GM12878 (cell line): ENCODE data around the gene EHBP1L1. TPM values are rescaled to one million over a fixed set of nuclear protein-coding genes. Genes with fewer than 3 reads are reported as not detected.

Source experiments
- ATAC-seq: fragments of 200-7000 bp; cut with Tn5 transposase; 3 replicates; pipeline ENCODE4 v1.9.1; 2020; ENCODE audit warnings: mild to moderate bottlenecking, moderate library complexity
- BruUV-seq: library from RNA; stranded (reverse); fragments of 400-500 nt; replicated peaks from 2 replicates; lab custom pipeline; 2021; lab: Mats Ljungman, UMichigan
- CTCF ChIA-PET: fragments of 300-600 bp; sonication (Branson Sonifier 250); formaldehyde crosslinking; extraction: SDS; loops from one replicate; lab custom pipeline; 2021; ENCODE audit warnings: inconsistent platforms; lab: Yijun Ruan, JAX
- POLR2A ChIA-PET: fragments of 350-600 bp; formaldehyde crosslinking; extraction: SDS; loops from one replicate; lab custom pipeline; 2021; ENCODE audit warnings: inconsistent platforms; lab: Charles Lee
- RAD21 ChIA-PET: fragments of 300-600 bp; sonication (Branson Sonifier 250); formaldehyde crosslinking; loops from one replicate; lab custom pipeline; 2023; ENCODE audit warnings: antibody characterized with exemption; ENCODE audit not compliant: unreplicated experiment; lab: Charles Lee
- SMC1A ChIA-PET: fragments of 300-600 bp; sonication (Branson Sonifier 250); formaldehyde crosslinking; loops from one replicate; lab custom pipeline; 2023; ENCODE audit not compliant: unreplicated experiment, uncharacterized antibody; lab: Charles Lee
- DNase-seq: peaks from one replicate; pipeline ENCODE4 v3.0.0-alpha.2; 2011; ENCODE audit warnings: low read depth, low spot score
- FAIRE-seq: peaks from 3 replicates; lab custom pipeline; 2011; peaks lifted over from hg19 to GRCh38; lab: Jason Lieb, UNC
- H2AFZ ChIP-seq: 2 replicates; pipeline ENCODE4 v1.6.0; 2011; ENCODE audit warnings: low read depth, low read length, control low read depth; ENCODE audit not compliant: control insufficient read depth
- H3K27ac ChIP-seq: 2 replicates; pipeline ENCODE4 v1.5.1; 2011; ENCODE audit warnings: control low read depth; ENCODE audit not compliant: control insufficient read depth, insufficient read depth
- H3K27me3 ChIP-seq, 2 experiments: replicated peaks in 1 of 2; 2 replicates each; pipeline versions ENCODE4 v1.6.0 to v1.6.1; 2011; ENCODE audit warnings: low read length in 1 of 2; ENCODE audit not compliant: control insufficient read depth in 2 of 2, insufficient read depth in 2 of 2
- H3K36me3 ChIP-seq, 2 experiments: 2 replicates each; pipeline ENCODE4 v1.5.1; 2011; ENCODE audit warnings: low read length in 1 of 2; ENCODE audit not compliant: control insufficient read depth in 2 of 2, insufficient read depth in 2 of 2
- H3K4me1 ChIP-seq: 2 replicates; pipeline ENCODE4 v1.6.1; 2011; ENCODE audit warnings: mild to moderate bottlenecking, low read length, moderate library complexity, mixed read lengths; ENCODE audit not compliant: control insufficient read depth, insufficient read depth
- H3K4me2 ChIP-seq: 2 replicates; pipeline ENCODE4 v1.6.0; 2011; ENCODE audit warnings: control low read depth; ENCODE audit not compliant: control insufficient read depth, insufficient read depth
- H3K4me3 ChIP-seq: fragments of 200-600 bp; sonication (generic); 2 replicates; pipeline ENCODE4 v1.5.1; 2016
- H3K79me2 ChIP-seq: 2 replicates; pipeline ENCODE4 v1.6.0; 2011; ENCODE audit warnings: low read length; ENCODE audit not compliant: control insufficient read depth, insufficient read depth
- H3K9ac ChIP-seq: 2 replicates; pipeline ENCODE4 v1.8.0; 2011; ENCODE audit warnings: low read length, control low read depth, mixed read lengths; ENCODE audit not compliant: control insufficient read depth, insufficient read depth
- H3K9me3 ChIP-seq: replicated peaks from 3 replicates; pipeline ENCODE4 v1.5.1; 2011; ENCODE audit warnings: mild to moderate bottlenecking, low read length; ENCODE audit not compliant: control insufficient read depth, insufficient read depth
- H4K20me1 ChIP-seq: 2 replicates; pipeline ENCODE4 v1.6.0; 2011; ENCODE audit not compliant: control insufficient read depth, insufficient read depth
- ATF7 ChIP-seq: fragments of 450-650 bp; IDR thresholded peaks from 2 replicates; pipeline ENCODE4 v1.6.1; 2016; ENCODE audit warnings: low read depth, mild to moderate bottlenecking
- CBX5 ChIP-seq: sonication (generic); IDR thresholded peaks from 2 replicates; pipeline ENCODE4 v1.6.1; 2016; ENCODE audit warnings: low read depth, moderate library complexity, mild to moderate bottlenecking, inconsistent platforms
- CHD2 ChIP-seq: IDR thresholded peaks from 2 replicates; pipeline ENCODE4 v1.6.1; 2011; ENCODE audit warnings: low read depth, low read length, improper control_type of control experiment, borderline replicate concordance
- EGR1 ChIP-seq, 2 experiments: IDR thresholded peaks; 1 replicate in 1 of 2; 2 replicates in 1 of 2; pipeline ENCODE4 v1.6.1; 2011 to 2012; ENCODE audit warnings: low read depth in 2 of 2, low read length in 2 of 2, borderline replicate concordance in 1 of 2, mild to moderate bottlenecking in 1 of 2, moderate library complexity in 1 of 2
- HDAC2 ChIP-seq: fragments of 200-600 bp; sonication (generic); IDR thresholded peaks from 2 replicates; pipeline ENCODE4 v1.6.1; 2017
- SREBF1 ChIP-seq: IDR thresholded peaks from 2 replicates; pipeline ENCODE4 v1.6.1; 2012; ENCODE audit warnings: mild to moderate bottlenecking, low read length
- SUPT20H ChIP-seq: IDR thresholded peaks from 2 replicates; pipeline ENCODE4 v1.6.1; 2011; ENCODE audit warnings: low read depth, mild to moderate bottlenecking, low read length, moderate library complexity, borderline replicate concordance; ENCODE audit not compliant: control insufficient read depth
- WRNIP1 ChIP-seq: IDR thresholded peaks from 2 replicates; pipeline ENCODE4 v1.6.1; 2011; ENCODE audit warnings: low read depth, low read length, improper control_type of control experiment, borderline replicate concordance
- WGBS: methylation state at CpG from one replicate; pipeline ENCODE4 v1.1.6; 2016; ENCODE audit warnings: low lambda C conversion rate; ENCODE audit not compliant: insufficient replicate concordance, insufficient coverage; ENCODE audit errors: missing lambda C conversion rate; 5-methylcytosine and 5-hydroxymethylcytosine counted together
- in situ Hi-C: fragments of 300-500 bp; cut with MboI; formaldehyde crosslinking; loops from 9 replicates; pipeline ENCODE4 v1.14.3; 2018; ENCODE audit warnings: mixed read lengths
- intact Hi-C: fragments of 100-400 bp; cut with micrococcal nuclease; formaldehyde crosslinking; loops from one replicate; pipeline ENCODE4 v1.14.2; 2022; ENCODE audit not compliant: unreplicated experiment
- polyA plus RNA-seq, 11 experiments: library from polyadenylated mRNA; depleted of rRNA in 4 of 11; unstranded in 6 of 11; stranded (reverse) in 5 of 11; fragments of >200 nt; fragmentation: Nextera tagmentation in 4 of 11; fragmentation: Illumina TruSeq in 1 of 11; extraction: Ambion mirVana in 4 of 11; extraction: Trizol in 1 of 11; gene quantifications; 1 replicate in 1 of 11; 2 replicates in 10 of 11; pipeline versions ENCODE4 v1.2.1 to v1.2.3, GENCODE V29; 2011 to 2016; ENCODE audit warnings: inconsistent platforms in 2 of 11, missing spikeins in 2 of 11, low read depth in 1 of 11
- total RNA-seq, 4 experiments: library from RNA; depleted of rRNA in 3 of 4; stranded (reverse); fragments of >200 nt in 3 of 4; fragmentation: Illumina TruSeq in 1 of 4; extraction: Trizol in 1 of 4; gene quantifications; 2 replicates each; pipeline versions ENCODE4 v1.2.1 to v1.2.3, GENCODE V29; 2013 to 2021
- TF ChIP-seq, protein P1 (sequence below): fragments of 450-650 bp; formaldehyde crosslinking; IDR thresholded peaks from 2 replicates; pipeline ENCODE4 v1.4.0; 2020; ENCODE audit warnings: mild to moderate bottlenecking, moderate library complexity
- TF ChIP-seq, protein P2 (sequence below), 3 experiments: IDR thresholded peaks in 2 of 3; conservative IDR thresholded peaks in 1 of 3; 2 replicates each; pipeline ENCODE4 v1.5.1; 2011; ENCODE audit warnings: low read depth in 3 of 3, low read length in 3 of 3, mild to moderate bottlenecking in 3 of 3, control low read depth in 2 of 3, moderate library complexity in 2 of 3, inconsistent platforms in 1 of 3, mixed read lengths in 1 of 3; ENCODE audit not compliant: control insufficient read depth in 2 of 3, insufficient read depth in 1 of 3; ENCODE audit errors: extremely low read depth in 1 of 3

EHBP1L1 gene
- total and polyA plus RNA-seq, 10 of the 15 experiments (the other 5 are each of a cell fraction or from before 2014, with no cell fraction given): 0.06 to 99.4 (median 32.7) TPM

DNA sequence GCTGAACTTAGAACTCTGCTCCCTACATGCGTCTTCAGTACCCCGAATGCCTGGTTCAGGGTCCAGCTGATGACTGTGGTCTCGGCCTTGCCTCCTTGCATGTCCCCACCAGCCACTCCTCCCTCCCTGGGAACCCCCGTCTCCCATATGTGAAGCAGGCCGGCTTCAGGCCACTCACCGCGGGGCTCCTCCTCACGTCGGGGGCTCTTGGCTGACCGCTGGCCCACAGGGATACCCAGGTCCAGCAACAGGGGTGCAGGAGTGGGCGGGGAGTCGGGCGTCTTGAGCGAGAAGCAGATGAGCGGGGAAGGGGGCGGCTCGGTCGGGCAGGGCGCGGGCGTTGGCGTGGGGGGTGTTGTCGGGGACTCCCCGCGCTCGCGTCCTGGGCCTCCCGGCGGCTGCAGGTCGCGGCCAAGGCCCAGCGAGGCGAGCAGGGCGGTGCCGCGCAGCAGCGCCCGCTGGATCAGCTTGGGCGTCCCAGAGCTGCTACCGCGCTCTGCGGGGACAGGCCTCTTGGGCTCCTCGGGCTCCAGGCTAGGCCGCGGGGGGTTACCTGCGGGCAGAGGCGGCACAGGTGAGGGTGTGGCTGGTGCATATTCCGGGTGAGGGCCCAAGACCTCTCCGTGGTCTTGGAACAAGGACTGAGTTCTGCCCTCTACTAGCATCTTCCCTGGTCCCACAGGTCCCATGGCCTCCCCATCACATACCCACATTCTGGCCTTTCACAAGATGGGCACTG lies 23.5 kb downstream of the EHBP1L1 start (continued):
- TF ChIP-seq, protein P1, sequence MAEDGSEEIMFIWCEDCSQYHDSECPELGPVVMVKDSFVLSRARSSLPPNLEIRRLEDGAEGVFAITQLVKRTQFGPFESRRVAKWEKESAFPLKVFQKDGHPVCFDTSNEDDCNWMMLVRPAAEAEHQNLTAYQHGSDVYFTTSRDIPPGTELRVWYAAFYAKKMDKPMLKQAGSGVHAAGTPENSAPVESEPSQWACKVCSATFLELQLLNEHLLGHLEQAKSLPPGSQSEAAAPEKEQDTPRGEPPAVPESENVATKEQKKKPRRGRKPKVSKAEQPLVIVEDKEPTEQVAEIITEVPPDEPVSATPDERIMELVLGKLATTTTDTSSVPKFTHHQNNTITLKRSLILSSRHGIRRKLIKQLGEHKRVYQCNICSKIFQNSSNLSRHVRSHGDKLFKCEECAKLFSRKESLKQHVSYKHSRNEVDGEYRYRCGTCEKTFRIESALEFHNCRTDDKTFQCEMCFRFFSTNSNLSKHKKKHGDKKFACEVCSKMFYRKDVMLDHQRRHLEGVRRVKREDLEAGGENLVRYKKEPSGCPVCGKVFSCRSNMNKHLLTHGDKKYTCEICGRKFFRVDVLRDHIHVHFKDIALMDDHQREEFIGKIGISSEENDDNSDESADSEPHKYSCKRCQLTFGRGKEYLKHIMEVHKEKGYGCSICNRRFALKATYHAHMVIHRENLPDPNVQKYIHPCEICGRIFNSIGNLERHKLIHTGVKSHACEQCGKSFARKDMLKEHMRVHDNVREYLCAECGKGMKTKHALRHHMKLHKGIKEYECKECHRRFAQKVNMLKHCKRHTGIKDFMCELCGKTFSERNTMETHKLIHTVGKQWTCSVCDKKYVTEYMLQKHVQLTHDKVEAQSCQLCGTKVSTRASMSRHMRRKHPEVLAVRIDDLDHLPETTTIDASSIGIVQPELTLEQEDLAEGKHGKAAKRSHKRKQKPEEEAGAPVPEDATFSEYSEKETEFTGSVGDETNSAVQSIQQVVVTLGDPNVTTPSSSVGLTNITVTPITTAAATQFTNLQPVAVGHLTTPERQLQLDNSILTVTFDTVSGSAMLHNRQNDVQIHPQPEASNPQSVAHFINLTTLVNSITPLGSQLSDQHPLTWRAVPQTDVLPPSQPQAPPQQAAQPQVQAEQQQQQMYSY (CRISPR knock-in tag): no peak
- no peak for TF ChIP-seq ATF7
- TF ChIP-seq HDAC2: no peak
- TF ChIP-seq SUPT20H: no peak
- TF ChIP-seq, protein P2, sequence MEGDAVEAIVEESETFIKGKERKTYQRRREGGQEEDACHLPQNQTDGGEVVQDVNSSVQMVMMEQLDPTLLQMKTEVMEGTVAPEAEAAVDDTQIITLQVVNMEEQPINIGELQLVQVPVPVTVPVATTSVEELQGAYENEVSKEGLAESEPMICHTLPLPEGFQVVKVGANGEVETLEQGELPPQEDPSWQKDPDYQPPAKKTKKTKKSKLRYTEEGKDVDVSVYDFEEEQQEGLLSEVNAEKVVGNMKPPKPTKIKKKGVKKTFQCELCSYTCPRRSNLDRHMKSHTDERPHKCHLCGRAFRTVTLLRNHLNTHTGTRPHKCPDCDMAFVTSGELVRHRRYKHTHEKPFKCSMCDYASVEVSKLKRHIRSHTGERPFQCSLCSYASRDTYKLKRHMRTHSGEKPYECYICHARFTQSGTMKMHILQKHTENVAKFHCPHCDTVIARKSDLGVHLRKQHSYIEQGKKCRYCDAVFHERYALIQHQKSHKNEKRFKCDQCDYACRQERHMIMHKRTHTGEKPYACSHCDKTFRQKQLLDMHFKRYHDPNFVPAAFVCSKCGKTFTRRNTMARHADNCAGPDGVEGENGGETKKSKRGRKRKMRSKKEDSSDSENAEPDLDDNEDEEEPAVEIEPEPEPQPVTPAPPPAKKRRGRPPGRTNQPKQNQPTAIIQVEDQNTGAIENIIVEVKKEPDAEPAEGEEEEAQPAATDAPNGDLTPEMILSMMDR (IDR thresholded peaks at IDR 0.05 in 2 of 3, conservative IDR thresholded peaks at IDR 0.05 in 1 of 3; ENCODE audit: control insufficient read depth in 2 of 3, extremely low read depth in 1 of 3, insufficient read depth in 1 of 3, low read depth in 3 of 3, low read length in 3 of 3): no peak

DNA sequence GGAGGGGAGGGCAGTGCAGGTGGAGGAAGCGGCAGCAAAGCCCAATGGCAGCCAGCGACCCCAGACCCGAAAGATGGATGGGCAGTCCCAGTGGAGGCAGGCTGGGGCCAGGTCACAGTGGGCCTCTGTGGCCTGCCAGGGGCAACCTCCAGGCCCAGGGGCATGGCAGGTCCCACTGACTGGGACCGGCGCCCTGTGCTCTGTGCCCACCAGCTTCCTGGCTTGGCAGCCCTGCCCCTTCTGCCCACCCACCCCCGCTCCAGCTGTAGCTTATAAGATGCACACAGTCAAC lies 24.0 kb downstream of the EHBP1L1 start:
- Histone ChIP-seq H4K20me1 (no peaks in the 10 kb centered on the region), H3K9ac (no peak overlapping the region), H3K27ac (no peak overlapping the region), H3K9me3 (no peaks in the 10 kb centered on the region), H3K27me3 (no peaks in the 10 kb centered on the region), H3K79me2 (no peaks in the 10 kb centered on the region), H3K36me3 (peaks cover under 1 to 8% of the 10 kb centered on the region in 2 experiments; a peak in 3 of 4 replicates), H3K4me3 (no peak overlapping the region), H2AFZ (no peak overlapping the region), H3K4me1 (no peaks in the 10 kb centered on the region), H3K4me2 (no peak overlapping the region)
- in situ Hi-C loops: no loop called here
- CTCF ChIA-PET: no interaction called here
- POLR2A ChIA-PET: no interaction called here
- WGBS: 100% methylated on average over 6 of the region's 6 CpGs
- RAD21 ChIA-PET: interaction anchor here (1.0 kb wide), 1 partner anchor 15 kb away, joined by 3 read pairs; the partner anchor contains the start of gene PCNX3
- ATAC-seq (no peak), FAIRE-seq (no peak), DNase-seq (no peak)
- BruUV-seq: no TSS peak
- intact Hi-C loops: no loop called here
- SMC1A ChIA-PET: no interaction called here
- TF ChIP-seq SREBF1 (no peak), CBX5 (no peak), EGR1 (IDR thresholded peaks at IDR 0.05; ENCODE audit: borderline replicate concordance in 1 of 2, low read depth in 2 of 2, low read length in 2 of 2) (no peak), WRNIP1 (no peak), CHD2 (no peak)
- TF ChIP-seq, protein P1 (CRISPR knock-in tag): no peak
